GM12892 (cell line): ENCODE measurements around the gene FAM219A.

ENCODE experiments used
- DNase-seq: peaks from one replicate; pipeline ENCODE4 v3.0.0; 2011; ENCODE audit not compliant: insufficient read length
- FAIRE-seq: peaks from 2 replicates; lab custom pipeline; 2011; peaks lifted over from hg19 to GRCh38; lab: Jason Lieb, UNC
- POLR2A ChIP-seq: IDR thresholded peaks from 2 replicates; pipeline ENCODE4 v1.6.1; 2011; ENCODE audit warnings: low read depth, low read length, control low read depth
- POLR2AphosphoS5 ChIP-seq: IDR thresholded peaks from 2 replicates; pipeline ENCODE4 v1.6.1; 2011; ENCODE audit warnings: low read depth, low read length, control low read depth
- TAF1 ChIP-seq: IDR thresholded peaks from 2 replicates; pipeline ENCODE4 v1.6.1; 2011; ENCODE audit warnings: low read depth, mild to moderate bottlenecking, control low read depth, low read length, borderline replicate concordance

Gene FAM219A

GRCh38 chr9:34349324-34349723 lies 109.0 kb downstream of the FAM219A start:
- no peak for FAIRE-seq
- no peak for DNase-seq
- TF ChIP-seq POLR2AphosphoS5 (no peak), POLR2A (no peak), TAF1 (no peak)
